OCI-M1 (cell line): Measurements from ENCODE around the gene SNURF.
"Not testable (repeated sequence)": the region's sequence is repeated elsewhere in the genome, so short reads cannot be mapped to it uniquely, and the experiment has no call there.

Source experiments
- DNase-seq: peaks from one replicate; lab custom pipeline; 2025; lab: John Stamatoyannopoulos, UW

Gene SNURF

GRCh38 chr15:24971052-24971451 lies 16.3 kb downstream of the SNURF start:
- no peak for DNase-seq

GRCh38 chr15:24971772-24972171 lies 17.0 kb downstream of the SNURF start:
- no peak for DNase-seq

DNA sequence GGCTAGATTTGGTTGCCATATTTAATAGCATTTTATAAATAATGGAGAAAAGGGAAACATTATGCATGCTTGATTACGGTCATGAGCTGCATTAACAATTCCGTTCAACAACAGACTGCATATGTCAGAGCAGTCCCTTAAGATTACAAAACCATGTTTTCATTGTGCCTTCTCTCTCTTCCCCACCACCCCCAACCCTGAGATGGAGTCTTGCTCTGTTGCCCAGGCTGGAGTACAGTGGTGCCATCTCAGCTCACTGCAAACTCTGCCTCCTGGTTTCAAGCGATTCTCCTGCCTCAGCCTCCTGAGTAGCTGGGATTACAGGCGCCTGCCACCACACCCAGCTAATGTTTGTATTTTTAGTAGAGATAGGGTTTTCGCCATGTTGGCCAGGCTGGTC lies 17.9 kb downstream of the SNURF start:
- not testable (repeated sequence) for DNase-seq

GRCh38 chr15:24976932-24977331 lies 22.1 kb downstream of the SNURF start:
- DNase-seq, result no peak

DNA sequence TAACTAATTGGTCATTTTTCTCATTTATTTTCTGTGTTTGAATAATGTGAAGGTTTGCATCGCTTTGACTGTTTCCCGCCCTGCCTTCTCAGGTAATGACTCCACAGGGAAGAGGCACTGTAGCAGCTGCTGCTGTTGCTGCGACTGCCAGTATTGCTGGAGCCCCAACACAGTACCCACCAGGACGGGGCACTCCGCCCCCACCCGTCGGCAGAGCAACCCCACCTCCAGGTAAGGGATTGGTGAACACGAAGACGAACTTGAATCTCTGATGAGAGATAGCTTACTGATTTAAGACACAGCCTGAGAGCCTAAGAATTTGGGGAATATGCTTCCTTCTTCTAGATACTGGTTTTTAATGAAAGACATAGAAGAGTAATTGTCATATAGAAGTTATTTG lies 22.9 kb downstream of the SNURF start:
- no peak for DNase-seq

DNA sequence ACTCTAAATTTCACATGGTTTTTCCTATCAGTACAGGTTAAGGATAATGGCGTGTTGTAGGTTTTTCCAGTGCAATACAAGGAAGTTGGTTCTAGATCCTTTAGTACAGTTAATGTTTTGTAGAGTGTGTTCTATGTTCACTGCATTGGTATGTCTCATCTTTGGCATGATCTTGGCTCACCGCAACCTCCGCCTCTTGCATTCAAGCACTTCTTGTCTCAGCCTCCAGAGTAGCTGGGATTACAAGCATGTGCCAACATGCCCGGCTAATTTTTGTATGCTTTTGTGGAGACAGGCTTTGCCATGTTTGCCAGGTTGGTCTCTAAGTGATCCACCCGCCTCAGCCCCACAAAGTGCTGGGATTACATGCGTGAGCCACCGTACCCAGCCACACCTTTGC lies 30.4 kb downstream of the SNURF start:
- DNase-seq, result no peak

DNA sequence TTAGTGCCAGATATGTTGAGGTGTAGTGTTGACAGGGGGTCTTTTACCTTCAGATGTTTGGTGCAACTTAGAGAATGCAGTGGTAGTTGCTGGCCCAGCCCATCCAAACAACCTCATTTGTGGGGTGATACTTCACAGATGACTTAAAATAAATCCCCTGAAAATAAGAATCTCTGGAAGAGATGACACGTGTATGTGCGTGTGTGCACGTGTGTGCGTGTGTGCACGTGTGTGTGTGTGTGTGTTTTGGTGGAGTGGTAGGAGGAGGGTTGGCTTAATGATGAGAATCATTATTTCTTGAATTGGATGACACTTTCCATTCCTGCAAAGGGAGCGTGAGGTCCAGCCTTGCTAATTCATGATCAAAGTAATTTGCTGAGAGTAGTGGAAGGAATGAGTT lies 31.9 kb downstream of the SNURF start:
- DNase-seq, result no peak
